ENCODE data around the gene CREG1. TPM values are rescaled to one million over a fixed set of nuclear protein-coding genes. Genes with fewer than 3 reads are reported as not detected.

Gene CREG1
- total RNA-seq, 1 donor from 2014 or later: 51.2 TPM

DNA sequence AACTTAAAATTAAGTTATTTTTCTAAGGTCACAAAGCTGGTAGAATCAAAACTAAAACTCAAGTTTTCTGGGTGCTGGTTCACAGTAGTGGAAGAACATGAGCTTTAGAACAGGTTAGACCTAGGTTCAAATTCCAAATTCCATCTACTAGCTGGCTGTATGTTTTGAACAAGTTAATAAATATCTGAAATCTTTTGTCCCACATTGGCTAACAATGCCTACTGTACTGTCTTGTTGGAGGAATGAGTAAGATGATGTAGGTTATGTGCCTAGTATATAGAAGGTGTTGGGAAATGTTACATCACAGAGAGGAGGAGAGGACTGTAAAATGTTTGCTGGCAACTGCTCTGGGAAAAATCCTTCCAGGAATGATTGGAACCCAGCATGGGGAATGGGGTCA lies 21.2 kb downstream of the CREG1 start:
- Mint-ChIP-seq H3K36me3 (ENCODE audit: low read depth) (no peaks in the 10 kb centered on the region), H3K9me3 (ENCODE audit: low read depth) (no peaks in the 10 kb centered on the region), H3K4me1 (ENCODE audit: low read depth) (no peaks in the 10 kb centered on the region), H3K4me3 (ENCODE audit: unreplicated experiment) (no peak overlapping the region), H3K27ac (ENCODE audit: unreplicated experiment) (peak overlapping the region; percentile 0), H3K27me3 (ENCODE audit: low read depth) (peaks cover 5% of the 10 kb centered on the region)
- no peak for DNase-seq (ENCODE audit: low spot score)
- TF ChIP-seq CTCF (IDR thresholded peaks at IDR 0.05): no peak

GRCh38 chr1:167529829-167530474 lies 23.6 kb downstream of the CREG1 start:
- no peak overlapping the region for H3K4me3 Mint-ChIP-seq (ENCODE audit: unreplicated experiment)
- peaks cover 3% of the 10 kb centered on the region for H3K36me3 Mint-ChIP-seq (ENCODE audit: low read depth)
- no peak for DNase-seq (ENCODE audit: low spot score)
- no peaks in the 10 kb centered on the region for H3K4me1 Mint-ChIP-seq (ENCODE audit: low read depth)
- TF ChIP-seq CTCF (IDR thresholded peaks at IDR 0.05): no peak
- peaks cover 11% of the 10 kb centered on the region for H3K27me3 Mint-ChIP-seq (ENCODE audit: low read depth)
- H3K9me3 Mint-ChIP-seq (ENCODE audit: low read depth): peaks cover 4% of the 10 kb centered on the region
- H3K27ac Mint-ChIP-seq (ENCODE audit: unreplicated experiment): no peak overlapping the region

DNA sequence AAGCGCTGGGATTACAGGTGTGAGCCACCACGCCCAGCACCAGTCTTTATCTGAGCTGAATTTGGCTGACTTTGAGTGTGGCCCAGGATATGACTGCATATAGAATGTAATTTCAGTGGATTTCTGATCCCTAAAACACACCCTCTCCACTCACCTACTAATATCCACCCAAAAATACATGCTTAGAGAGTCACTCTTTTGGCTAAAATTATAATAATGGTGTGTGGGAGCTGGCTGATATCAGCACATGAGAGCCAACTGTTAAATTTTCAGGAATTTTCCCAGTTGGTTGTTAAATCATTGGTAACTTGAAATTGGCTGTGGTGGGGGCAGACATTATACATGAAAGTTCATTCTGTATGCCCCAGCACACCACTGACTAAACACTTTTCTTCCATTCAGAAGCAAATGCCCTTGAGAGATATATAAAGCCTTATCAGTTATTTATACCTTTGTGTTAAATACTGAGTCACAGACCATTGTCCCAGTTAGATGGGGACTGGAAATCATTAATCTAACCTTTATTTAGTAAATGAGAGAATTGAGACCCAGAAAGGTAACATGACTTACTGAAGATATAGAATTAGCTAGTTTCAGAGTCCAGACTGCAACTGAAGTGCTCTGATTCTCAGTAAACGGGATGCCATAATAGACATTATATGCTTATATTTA lies 25.4 kb downstream of the CREG1 start:
- no peak for DNase-seq (ENCODE audit: low spot score)
- no peak for TF ChIP-seq CTCF (IDR thresholded peaks at IDR 0.05)
- Mint-ChIP-seq H3K36me3 (ENCODE audit: low read depth) (peaks cover 7% of the 10 kb centered on the region), H3K4me1 (ENCODE audit: low read depth) (no peaks in the 10 kb centered on the region), H3K27me3 (ENCODE audit: low read depth) (peaks cover 12% of the 10 kb centered on the region), H3K9me3 (ENCODE audit: low read depth) (peaks cover 13% of the 10 kb centered on the region), H3K4me3 (ENCODE audit: unreplicated experiment) (no peak overlapping the region), H3K27ac (ENCODE audit: unreplicated experiment) (no peak overlapping the region)

- Mint-ChIP-seq H3K4me3 (ENCODE audit: unreplicated experiment) (no peak overlapping the region), H3K4me1 (ENCODE audit: low read depth) (no peaks in the 10 kb centered on the region), H3K27ac (ENCODE audit: unreplicated experiment) (no peak overlapping the region), H3K9me3 (ENCODE audit: low read depth) (peaks cover 25% of the 10 kb centered on the region), H3K36me3 (ENCODE audit: low read depth) (peaks cover 8% of the 10 kb centered on the region), H3K27me3 (ENCODE audit: low read depth) (peaks cover 12% of the 10 kb centered on the region)
- no peak for TF ChIP-seq CTCF (IDR thresholded peaks at IDR 0.05)
- no peak for DNase-seq (ENCODE audit: low spot score)
Observed at GRCh38 chr1:167526667-167527383, 26.7 kb downstream of the CREG1 start.

DNA sequence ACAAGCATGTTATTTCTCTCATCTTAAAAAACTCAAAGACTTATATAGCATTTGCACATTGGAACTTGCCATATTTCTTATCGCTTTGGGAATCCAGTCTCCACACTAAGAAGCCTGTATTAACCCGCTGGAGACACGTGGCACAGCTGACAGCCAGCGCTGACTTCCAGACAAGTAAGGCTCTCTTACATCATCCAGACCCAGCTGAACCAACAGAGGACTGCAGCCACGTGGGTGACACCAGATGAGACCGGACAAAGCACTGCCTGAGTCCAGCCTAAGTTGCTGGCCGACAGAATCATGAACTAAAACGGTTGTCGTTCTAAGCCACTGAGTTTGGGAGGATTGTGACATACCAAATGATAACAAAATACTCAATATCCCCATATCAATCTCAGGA lies 28.9 kb downstream of the CREG1 start:
- no peak for TF ChIP-seq CTCF (IDR thresholded peaks at IDR 0.05)
- no peaks in the 10 kb centered on the region for H3K4me1 Mint-ChIP-seq (ENCODE audit: low read depth)
- no peak for DNase-seq (ENCODE audit: low spot score)
- H3K36me3 Mint-ChIP-seq (ENCODE audit: low read depth): peaks cover 8% of the 10 kb centered on the region
- peaks cover 28% of the 10 kb centered on the region for H3K9me3 Mint-ChIP-seq (ENCODE audit: low read depth)
- peaks cover 10% of the 10 kb centered on the region for H3K27me3 Mint-ChIP-seq (ENCODE audit: low read depth)
- no peak overlapping the region for H3K4me3 Mint-ChIP-seq (ENCODE audit: unreplicated experiment)
- H3K27ac Mint-ChIP-seq (ENCODE audit: unreplicated experiment): no peak overlapping the region
